GM18511 (cell line): ENCODE results near the gene UBAP2L.
"Not testable (repeated sequence)": the region's sequence is repeated elsewhere in the genome, so short reads cannot be mapped to it uniquely, and the experiment has no call there.

Experiments
- ATAC-seq: cut with Tn5 transposase; IDR thresholded peaks from one replicate; pipeline ENCODE4 v1.9.1; 2021; ENCODE audit warnings: mild to moderate bottlenecking, moderate library complexity; ENCODE audit not compliant: unreplicated experiment

The UBAP2L gene

DNA sequence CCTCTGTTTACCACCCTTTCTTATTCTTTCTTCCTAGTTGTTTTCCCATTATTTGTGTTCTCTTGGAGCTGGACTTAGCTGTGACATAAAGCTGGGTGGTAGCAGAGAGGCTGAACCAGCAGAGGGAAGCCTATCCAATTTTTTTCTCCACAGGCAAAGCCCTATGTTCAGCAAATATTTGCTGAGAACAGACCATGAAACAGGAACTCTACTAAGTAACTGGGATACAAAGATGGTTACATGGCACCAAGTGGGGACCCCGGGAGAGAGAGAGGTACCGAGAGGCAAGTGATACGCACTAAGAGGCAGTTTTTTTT lies 21.2 kb upstream of the UBAP2L start:
- no peak for ATAC-seq

DNA sequence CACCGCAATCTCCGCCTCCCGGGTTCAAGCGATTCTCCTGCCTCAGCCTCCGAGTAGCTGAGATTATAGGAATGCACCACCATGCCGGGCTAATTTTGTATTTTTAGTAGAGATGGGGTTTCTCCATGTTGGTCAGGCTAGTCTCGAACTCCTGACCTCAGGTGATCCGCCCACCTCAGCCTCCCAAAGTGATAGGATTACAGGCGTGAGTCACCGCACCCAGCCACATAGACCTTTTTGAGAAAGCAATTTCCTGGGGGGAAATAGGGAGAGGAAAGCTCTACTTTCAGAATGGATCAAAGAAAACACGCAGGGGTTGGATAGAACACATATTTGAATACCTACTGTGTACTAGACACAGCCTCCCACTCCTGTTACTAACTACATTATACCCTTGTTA lies 15.0 kb upstream of the UBAP2L start:
- ATAC-seq: not testable (repeated sequence)

DNA sequence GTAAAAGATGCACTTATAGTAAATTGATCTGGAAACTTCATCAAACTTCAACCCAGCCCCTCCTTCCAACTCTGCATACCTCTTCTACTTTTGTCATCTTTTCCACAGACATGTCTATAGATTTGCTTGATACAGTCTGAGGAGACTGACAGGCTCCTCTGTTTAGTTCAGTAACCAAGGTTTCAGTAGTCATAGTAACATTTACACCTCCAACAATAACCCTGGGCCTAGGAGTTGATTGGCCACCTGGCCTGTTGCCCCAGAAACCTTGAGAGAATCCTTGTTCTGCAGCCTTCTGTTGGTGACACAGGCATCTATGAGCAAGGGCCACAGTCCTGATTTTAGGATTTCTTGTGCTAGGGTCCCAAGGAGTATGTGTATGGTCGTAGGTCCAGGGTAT lies 14.6 kb upstream of the UBAP2L start, which contains the start of gene CFAP141:
Gene CFAP141, minus strand, starts transcription at position 138 of the 400 bp plus-strand sequence. Its CDS starts 26 bp downstream, at position 112.
- ATAC-seq: no peak

DNA sequence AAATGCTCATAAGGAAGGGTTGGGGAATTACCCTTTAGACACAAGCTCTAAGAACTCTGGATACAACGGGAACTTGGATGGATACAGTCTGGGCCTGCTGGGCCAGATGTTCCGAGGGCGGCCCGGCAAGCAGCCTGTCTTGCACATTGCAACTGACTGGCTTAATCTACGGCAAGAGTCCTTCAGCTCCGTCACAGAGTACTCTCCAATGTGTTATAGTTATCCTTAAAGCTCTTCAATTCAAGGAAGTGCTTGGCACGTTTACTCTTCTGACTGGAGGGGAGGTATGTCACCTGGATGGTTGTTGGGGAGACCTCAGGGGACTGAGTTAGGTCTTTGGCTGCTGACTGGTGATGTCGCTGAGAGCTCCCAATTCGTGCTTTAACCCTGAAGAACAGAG lies 13.5 kb upstream of the UBAP2L start:
- no peak for ATAC-seq

DNA sequence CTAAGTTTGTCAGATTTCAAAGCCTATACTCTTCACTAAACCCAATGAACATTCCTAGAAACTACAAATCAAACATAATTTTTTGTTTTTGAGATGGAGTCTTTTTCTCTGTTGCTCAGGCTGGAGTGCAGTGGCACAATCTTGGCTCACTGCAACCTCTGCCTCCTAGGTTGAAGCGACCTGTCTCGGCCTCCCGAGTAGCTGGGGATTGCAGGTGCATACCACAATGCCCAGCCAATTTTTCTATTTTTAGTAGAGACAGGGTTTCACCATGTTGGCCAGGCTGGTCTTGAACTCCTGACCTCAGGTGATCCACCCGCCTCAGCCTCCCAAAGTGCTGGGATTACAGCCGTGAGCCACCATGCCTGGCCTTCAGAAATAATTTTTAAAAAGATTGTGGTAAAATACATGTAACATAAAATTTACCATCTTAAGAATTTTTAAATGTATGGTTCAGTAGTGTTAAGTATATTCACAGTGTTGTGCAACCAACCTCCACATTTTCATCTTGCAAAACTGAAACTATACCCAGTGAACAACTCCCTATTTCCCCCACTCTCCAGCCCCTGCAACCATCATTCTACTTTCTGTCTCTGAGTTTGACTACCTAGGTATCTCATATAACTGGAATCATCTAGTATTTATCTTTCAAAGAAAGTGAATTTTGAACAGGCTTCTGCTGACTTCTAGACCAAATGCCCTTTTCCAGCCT lies 11.9 kb upstream of the UBAP2L start:
- ATAC-seq: no peak

DNA sequence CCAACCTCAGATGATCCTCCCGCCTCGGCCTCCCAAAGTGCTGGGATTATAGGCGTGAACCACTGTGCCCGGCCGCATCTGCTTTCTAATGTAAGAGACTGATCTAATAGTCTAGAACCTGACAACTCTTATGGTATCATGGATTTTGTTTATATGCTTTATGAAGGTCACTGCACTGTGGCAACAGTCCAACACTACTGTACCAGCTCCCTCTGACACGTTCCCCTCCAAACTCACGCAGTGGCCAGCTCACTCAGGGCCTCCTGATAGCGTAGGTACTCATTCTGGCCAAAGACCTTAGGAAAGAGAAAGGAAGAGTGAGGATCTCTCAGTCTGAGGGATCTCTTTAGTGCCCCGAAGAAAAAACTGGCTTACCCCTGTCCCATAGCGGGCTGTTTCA lies 8.7 kb upstream of the UBAP2L start:
- ATAC-seq: no peak

DNA sequence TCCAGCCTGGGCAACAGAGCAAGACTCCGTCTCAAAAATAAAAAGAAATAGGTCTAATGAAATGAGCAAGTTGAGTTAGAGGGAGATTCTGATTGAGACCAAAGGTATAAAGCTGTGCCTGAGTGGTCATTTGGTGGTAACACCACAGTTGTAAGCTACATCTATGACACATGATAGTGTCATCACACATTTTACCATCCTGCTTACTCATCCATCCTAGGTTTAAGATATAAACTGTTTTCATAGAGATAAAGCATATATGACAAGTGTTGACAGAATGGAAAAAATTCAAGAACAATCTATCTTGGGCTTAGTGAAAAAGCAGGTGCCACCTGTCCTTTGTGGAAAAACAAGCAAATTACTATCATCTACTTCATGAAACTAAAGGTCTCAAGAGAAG lies 7.5 kb upstream of the UBAP2L start:
- ATAC-seq: no peak

DNA sequence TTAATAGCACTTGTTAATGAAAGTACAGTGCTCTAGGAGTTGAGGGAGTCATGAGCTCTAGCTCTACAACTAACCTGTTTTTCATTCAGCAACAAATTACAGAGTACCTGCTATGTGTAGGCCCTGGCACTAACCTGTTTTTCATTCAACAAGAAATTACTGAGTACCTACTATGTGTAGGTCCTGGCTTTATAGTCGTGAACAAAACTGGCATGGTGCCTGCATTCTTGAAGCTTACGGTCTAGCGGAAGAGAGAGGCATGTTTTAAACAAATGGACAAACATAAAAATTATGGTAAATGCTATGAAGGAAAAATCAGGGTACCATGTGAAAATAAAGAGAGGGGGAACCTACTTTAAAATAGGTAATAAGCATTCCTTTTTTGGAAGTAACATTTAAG lies 2.2 kb upstream of the UBAP2L start:
- ATAC-seq: no peak

DNA sequence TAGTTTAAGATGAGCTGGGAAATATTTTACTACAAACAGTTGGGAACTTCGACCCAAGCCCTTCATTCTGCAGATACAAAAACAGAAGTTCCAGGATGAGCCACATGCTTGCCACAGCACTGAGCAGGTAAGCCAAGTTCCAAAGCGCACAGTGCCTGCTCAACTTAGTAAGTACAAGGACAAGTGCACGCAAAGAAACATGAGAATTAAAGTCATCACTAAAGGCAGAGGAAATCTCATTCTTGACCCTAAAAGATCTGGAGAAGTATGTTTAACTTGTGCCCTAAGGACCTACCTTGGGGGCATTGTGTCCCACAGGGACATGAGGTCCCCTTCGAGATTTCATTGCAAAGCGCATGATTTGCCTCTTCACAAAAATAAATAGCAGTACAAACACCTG lies 1.2 kb upstream of the UBAP2L start:
- ATAC-seq: no peak

DNA sequence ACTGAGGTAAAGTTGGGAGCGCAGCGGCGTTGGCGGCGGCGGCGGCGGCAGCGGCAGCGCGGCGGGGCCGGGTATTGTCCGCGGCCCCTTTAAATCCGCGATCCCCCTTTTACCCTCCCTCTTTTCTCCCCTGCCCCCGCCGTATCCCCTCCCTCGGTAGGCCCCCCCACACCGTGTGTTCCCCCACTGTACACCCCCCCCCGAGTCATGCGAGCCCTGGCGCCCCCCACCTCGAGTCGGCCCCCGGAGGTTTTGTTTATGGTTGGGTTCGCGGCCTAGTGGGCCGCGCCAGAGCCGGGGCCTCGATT lies 169 bp downstream of the UBAP2L start:
- ATAC-seq: no peak

DNA sequence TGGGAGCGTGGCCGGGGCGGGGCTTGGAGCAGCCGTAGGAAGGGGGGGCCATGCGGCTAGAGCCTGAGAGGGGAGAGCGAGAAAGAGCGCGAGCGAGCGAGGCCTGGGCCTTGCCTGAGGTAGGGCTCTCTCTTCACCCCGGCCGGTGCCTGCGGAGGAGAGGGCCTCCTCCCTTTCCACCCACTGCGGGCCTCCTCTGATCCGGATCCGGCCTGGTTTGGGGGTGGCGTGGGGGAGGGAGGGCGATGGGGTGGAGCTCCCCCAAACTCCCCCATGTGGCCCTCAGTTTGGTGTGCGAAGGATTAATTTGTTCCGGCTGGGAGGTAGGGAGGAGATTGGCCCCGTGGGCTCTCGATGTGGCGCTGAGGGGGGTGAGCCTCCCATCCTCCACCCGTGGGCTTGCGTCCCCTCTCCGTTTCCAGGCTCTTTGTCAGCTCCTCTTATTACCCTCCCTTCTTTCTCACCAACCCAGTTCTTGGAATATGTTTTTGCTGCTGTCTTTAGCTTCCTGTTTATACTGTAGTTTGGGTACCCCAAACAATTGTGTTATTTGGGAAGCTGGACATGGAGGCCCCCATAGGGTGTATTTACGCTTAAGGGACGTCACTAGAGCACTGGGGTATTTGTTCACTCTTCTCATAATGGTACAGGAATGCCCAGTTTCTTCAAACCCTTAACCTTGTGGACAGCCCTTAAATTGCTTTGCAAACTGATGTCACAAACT lies 685 bp downstream of the UBAP2L start:
- ATAC-seq: peak; percentile 25

DNA sequence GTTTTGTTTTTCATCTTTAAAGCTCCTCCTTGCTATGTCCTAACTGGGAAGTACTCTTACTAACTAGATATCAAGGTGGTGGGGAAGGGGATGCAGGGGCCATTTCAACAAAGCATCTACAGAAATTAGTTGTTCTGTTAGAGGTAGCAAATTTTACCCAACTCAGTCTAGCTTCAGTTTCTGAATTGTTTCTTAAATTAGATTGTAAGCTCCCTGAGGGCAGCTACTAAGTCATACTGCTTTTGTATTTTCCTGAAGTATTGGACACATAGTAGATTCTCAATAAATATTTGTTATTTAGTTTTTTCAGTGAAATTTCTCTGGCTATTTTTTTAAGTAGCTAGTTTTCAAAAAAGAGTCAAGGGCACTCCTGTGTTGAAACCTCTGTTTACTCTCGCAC lies 1.8 kb downstream of the UBAP2L start:
- no peak for ATAC-seq

DNA sequence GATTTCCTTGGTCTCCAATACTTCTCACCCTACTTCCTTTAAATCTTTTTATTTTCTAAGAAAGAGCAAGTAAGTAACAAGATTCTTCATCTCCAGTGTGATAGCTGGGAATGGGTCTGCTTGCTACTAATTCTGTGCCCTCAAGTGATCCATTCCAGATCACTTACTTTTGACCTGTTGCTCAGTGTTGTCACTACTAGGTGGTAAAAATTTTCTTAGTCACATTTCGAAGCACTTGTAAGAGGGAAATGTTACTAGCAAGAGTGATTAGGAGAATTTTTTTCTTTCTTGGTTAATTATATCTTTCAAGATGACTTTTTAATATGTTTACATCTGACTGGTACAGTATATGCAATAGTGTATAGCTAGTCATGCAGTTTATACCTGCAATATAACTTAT lies 2.2 kb downstream of the UBAP2L start:
- ATAC-seq: no peak

DNA sequence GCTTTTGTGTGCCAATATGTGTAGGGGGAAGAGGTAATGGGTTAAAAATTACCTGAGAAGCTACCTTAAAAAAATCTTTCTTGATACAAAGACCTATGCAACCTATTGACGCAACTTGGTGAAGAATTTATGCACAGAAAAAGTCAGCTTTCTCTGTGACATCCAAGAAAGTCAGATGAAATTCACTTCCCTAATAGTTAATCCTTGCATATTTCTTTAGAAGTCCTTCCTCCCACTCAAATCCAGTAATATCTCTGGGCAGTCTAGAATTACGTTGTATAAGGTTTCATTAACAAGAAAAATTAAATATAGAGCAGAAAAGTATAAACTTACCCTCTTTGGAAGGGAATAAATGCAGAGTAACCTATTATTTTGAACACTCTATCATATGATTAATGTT lies 2.9 kb downstream of the UBAP2L start:
- no peak for ATAC-seq

DNA sequence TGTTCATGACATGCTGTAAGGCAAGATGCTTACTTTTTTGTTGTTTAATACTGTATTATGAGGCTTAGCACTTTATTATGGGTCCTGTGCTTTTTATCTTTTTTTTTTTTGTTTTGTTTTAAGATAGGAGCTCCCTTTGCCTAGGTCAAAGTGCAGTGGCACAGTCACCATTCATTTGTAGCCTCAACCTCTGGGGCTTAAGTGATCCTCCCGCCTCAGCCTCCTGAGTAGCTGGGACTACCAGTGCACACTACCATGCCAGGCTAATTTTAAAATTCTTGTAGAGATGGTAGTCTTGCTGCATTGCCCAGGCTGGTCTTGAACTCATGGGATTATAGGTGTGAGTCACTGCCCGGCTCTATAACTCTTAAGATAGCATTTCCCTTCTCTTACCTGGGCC lies 4.6 kb downstream of the UBAP2L start:
- ATAC-seq: no peak

DNA sequence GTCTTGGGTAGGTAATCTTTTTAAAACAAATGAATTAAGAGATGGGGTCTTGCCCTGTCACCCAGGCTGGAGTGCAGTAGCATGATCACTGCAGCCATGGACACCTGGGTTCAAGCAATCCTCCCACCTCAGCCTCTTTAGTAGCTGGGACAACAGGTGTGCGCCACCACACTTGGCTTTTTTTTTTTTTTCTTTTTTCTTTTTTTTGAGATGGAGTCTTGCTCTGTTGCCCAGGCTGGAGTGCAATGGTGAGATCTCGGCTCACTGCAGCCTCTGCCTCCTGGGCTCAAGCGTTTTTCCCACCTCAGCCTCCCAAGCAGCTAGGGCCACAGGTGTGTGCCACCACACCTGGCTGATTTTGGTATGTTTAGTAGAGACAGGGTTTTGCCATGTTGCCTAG lies 10.4 kb downstream of the UBAP2L start:
- not testable (repeated sequence) for ATAC-seq

DNA sequence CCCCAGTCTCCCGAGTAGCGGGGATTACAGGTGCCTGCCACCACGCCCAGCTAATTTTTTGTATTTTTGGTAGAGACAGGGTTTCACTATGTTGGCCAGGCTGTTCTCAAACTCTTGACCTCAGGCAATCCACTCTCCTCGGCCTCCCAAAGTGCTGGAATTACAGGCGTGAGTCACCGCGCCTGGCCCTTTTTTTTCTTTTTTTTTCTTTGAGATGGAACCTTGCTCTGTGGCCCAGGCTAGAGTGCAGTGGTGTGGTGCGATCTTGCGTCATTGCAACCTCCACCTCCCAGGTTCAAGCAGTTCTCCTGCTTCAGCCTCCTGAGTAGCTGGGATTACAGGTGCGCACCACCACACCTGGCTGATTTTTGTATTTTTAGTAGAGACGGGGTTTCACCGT lies 12.4 kb downstream of the UBAP2L start:
- ATAC-seq: not testable (repeated sequence)

DNA sequence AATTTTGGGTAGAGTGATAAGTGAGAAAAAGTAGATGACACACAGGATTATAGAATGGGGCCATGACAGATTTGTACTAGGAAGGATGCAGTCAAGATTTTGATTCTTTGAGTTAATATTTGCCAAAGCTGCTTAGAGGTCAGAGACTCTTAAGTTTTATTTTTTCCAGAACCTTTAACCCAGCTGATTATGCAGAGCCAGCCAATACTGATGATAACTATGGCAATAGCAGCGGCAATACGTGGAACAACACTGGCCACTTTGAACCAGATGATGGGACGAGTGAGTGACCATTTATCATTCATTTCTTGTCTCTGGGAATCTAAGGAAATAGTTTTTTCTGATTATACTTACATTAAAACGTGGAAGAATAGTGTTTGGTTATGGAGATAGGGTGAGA lies 16.1 kb downstream of the UBAP2L start:
- no peak for ATAC-seq

DNA sequence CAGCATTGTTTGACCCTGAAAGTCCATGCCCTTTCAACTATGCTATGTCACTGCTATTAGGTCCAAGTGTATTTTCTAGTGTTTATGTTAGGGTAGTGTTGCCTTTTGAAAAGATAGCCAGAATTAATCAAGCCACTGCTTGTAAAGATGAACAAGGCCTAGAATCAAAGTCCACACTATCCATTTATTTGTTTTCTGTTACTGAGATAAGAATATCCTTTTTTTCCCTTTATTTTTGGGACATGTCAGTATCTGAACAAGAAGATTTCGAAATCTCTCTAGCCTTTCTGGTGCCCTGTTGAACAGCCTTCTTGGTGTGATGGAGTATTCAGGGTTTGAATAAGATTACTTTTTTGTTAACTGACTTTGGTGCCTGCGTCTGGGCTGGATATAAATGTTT lies 16.7 kb downstream of the UBAP2L start:
- no peak for ATAC-seq

DNA sequence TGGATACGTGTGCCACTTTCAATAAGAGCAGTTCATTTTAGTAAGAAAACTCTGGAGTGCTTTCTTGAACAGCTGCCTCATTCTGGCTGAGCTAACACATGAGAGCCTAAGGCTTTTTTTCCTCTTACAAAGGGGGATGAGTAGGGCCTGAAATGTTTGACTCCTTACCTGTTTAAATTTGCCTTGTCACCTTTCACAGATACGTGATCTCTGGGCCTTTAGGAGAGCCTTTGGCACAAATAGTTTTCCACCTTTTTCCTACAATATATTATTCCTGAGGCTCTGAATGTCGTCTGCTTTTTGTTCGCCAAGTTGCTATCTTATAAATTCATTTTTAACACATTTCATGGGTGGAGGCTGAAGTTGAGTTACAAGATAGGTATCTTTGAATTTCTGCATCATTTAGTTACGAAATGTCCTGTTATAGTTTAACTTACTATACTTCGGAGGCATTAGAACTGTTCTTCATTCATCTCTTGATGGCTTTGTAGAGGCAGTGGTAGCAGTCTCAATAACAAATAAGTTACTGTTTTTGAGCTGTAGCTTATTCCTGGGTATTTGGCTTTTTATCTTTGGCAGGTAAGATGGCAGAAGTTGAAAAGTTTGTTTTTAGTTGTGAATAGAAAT lies 17.2 kb downstream of the UBAP2L start:
- no peak for ATAC-seq

DNA sequence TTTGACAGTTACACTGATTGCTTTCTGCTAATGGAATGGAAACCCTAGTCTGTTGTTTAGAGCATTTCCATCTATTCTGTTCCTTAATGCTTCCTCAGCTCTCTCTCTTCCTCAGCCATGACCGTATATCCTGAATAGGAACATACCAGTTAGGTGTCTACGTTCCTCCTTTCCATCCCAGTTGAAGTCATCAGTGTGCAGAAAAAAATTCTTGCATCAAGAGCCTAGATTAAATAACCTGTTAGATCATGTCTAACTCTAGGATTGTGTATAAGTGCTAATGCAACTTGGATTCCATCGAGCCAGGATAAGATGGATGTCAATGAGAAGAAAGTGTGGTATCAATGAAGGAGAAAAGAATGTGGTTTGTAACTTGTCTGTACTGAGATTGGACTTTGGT lies 18.7 kb downstream of the UBAP2L start:
- no peak for ATAC-seq

DNA sequence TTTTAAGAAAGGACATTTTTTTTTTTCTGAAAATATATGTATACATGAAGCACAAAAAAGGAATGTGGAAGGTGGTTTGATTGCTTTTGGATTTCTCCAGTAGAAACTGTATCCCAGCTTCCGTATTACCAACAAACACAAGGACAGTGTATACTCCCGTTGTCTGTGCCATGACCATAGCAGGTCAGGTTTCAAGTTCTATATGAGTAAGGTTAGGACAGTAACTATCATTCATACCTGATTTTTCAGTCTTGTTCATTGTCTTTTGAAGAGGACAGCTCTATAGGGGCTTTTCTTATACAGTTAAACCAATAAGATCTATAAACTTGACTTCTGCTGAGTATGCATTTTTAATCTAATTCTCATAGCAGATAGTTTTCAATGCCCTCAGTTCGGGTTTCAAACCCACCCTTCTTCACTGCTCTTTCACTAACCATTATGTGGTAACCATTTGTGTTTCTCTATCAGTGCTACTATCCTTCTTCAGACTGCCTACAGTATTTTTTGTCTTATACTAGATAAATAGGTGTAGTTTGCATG lies 19.6 kb downstream of the UBAP2L start:
- ATAC-seq: no peak
